Trophoblast cell (in vitro differentiated cells and primary cell): ENCODE data around the gene PALLD.
A peak's percentile ranks its signal among the peaks of the same experiment; 100 is the strongest.

Experiments
- DNase-seq, 2 donors: peaks; one replicate each; pipeline ENCODE4 v3.0.0-alpha.2; 2016
- H2AFZ ChIP-seq: 2 replicates; pipeline ENCODE4 v1.6.1; 2013; ENCODE audit warnings: low read length, moderate library complexity, mild to moderate bottlenecking; ENCODE audit not compliant: insufficient read depth, poor library complexity
- H2AK5ac ChIP-seq: 2 replicates; pipeline ENCODE4 v1.6.1; 2013; ENCODE audit warnings: mild to moderate bottlenecking, low read length
- H2BK120ac ChIP-seq: 2 replicates; pipeline ENCODE4 v1.6.1; 2013; ENCODE audit warnings: low read length, mild to moderate bottlenecking, moderate library complexity; ENCODE audit not compliant: insufficient read depth, poor library complexity
- H2BK12ac ChIP-seq: 2 replicates; pipeline ENCODE4 v1.6.1; 2013; ENCODE audit warnings: mild to moderate bottlenecking, low read length, moderate library complexity
- H2BK5ac ChIP-seq: 2 replicates; pipeline ENCODE4 v1.6.1; 2013; ENCODE audit warnings: low read length, low read depth, moderate library complexity, mild to moderate bottlenecking; ENCODE audit not compliant: poor library complexity
- H3K14ac ChIP-seq: 2 replicates; pipeline ENCODE4 v1.6.1; 2013; ENCODE audit warnings: mild to moderate bottlenecking, low read length
- H3K18ac ChIP-seq: 2 replicates; pipeline ENCODE4 v1.6.1; 2013; ENCODE audit warnings: mild to moderate bottlenecking, low read length
- H3K23ac ChIP-seq: 2 replicates; pipeline ENCODE4 v1.6.1; 2013; ENCODE audit warnings: low read length
- H3K27ac ChIP-seq: 2 replicates; pipeline ENCODE4 v1.5.1; 2013; ENCODE audit warnings: low read depth, mild to moderate bottlenecking, inconsistent platforms, low read length, moderate library complexity
- H3K27me3 ChIP-seq: 2 replicates; pipeline ENCODE4 v1.6.1; 2013; ENCODE audit warnings: inconsistent platforms, mild to moderate bottlenecking, low read length, moderate library complexity; ENCODE audit not compliant: insufficient read depth
- H3K36me3 ChIP-seq, 2 experiments: 1 replicate in 1 of 2; 2 replicates in 1 of 2; pipeline ENCODE4 v1.6.1; 2013; ENCODE audit warnings: low read length in 2 of 2, mild to moderate bottlenecking in 2 of 2, moderate library complexity in 1 of 2; ENCODE audit not compliant: insufficient read depth in 2 of 2, control insufficient read depth in 1 of 2
- H3K4ac ChIP-seq: 2 replicates; pipeline ENCODE4 v1.6.1; 2013; ENCODE audit warnings: low read depth, mild to moderate bottlenecking, low read length, moderate library complexity
- H3K4me1 ChIP-seq, 2 experiments: 1 replicate in 1 of 2; 2 replicates in 1 of 2; pipeline ENCODE4 v1.6.1; 2013; ENCODE audit warnings: low read length in 2 of 2, mild to moderate bottlenecking in 2 of 2, moderate library complexity in 1 of 2; ENCODE audit not compliant: insufficient read depth in 2 of 2, control insufficient read depth in 1 of 2
- H3K4me2 ChIP-seq: 2 replicates; pipeline ENCODE4 v1.6.1; 2013; ENCODE audit warnings: inconsistent platforms, mild to moderate bottlenecking, low read length, moderate library complexity
- H3K4me3 ChIP-seq: 2 replicates; pipeline ENCODE4 v1.5.1; 2013; ENCODE audit warnings: mild to moderate bottlenecking, low read depth, low read length, inconsistent platforms
- H3K79me1 ChIP-seq: one replicate; pipeline ENCODE4 v1.6.1; 2013; ENCODE audit warnings: low read length
- H3K79me2 ChIP-seq: 2 replicates; pipeline ENCODE4 v1.6.1; 2013; ENCODE audit warnings: low read length, mild to moderate bottlenecking; ENCODE audit not compliant: control insufficient read depth, insufficient read depth, poor library complexity
- H3K9ac ChIP-seq: 2 replicates; pipeline ENCODE4 v1.6.1; 2013; ENCODE audit warnings: mild to moderate bottlenecking, low read length
- H3K9me3 ChIP-seq: 2 replicates; pipeline ENCODE4 v1.6.1; 2013; ENCODE audit warnings: low read depth, mild to moderate bottlenecking, control low read depth, inconsistent platforms, low read length; ENCODE audit not compliant: insufficient read depth
- H4K12ac ChIP-seq: 2 replicates; pipeline ENCODE4 v1.6.1; 2013; ENCODE audit warnings: low read depth, mild to moderate bottlenecking, low read length, moderate library complexity
- H4K8ac ChIP-seq: 2 replicates; pipeline ENCODE4 v1.6.1; 2013; ENCODE audit warnings: low read depth, mild to moderate bottlenecking, low read length, moderate library complexity
- H4K91ac ChIP-seq: one replicate; pipeline ENCODE4 v1.6.1; 2013; ENCODE audit warnings: low read depth, mild to moderate bottlenecking, low read length, moderate library complexity
- WGBS: extraction: QIAGEN DNeasy Blood & Tissue Kit; methylation state at CpG from one replicate; pipeline ENCODE4 v1.1.7; 2013; ENCODE audit warnings: missing lambda C conversion rate; ENCODE audit not compliant: insufficient read length, insufficient coverage; ENCODE audit errors: extremely low coverage; 5-methylcytosine and 5-hydroxymethylcytosine counted together

The PALLD gene

GRCh38 chr4:168712316-168712890, 215.6 kb downstream of the PALLD start:
- Histone ChIP-seq H3K36me3 (peaks cover 16 to 40% of the 10 kb centered on the region in 2 experiments), H3K9ac (no peak overlapping the region), H3K23ac (peak overlapping the region; percentile 50), H3K18ac (no peak overlapping the region), H4K12ac (no peak overlapping the region), H3K9me3 (no peaks in the 10 kb centered on the region), H2AFZ (no peak overlapping the region), H3K79me1 (no peaks in the 10 kb centered on the region), H3K4me3 (no peak overlapping the region), H4K91ac (no peak overlapping the region), H2AK5ac (no peak overlapping the region), H3K27ac (no peak overlapping the region), H2BK5ac (no peak overlapping the region), H2BK120ac (no peak overlapping the region), H4K8ac (no peak overlapping the region), H2BK12ac (no peak overlapping the region), H3K4me2 (no peak overlapping the region), H3K27me3 (no peaks in the 10 kb centered on the region), H3K4me1 (no peaks in the 10 kb centered on the region), H3K4ac (no peak overlapping the region), H3K14ac (no peak overlapping the region), H3K79me2 (no peaks in the 10 kb centered on the region)
- WGBS: no CpG with 5 or more reads among the region's 4 CpGs
- no peak for DNase-seq

- Histone ChIP-seq H3K4ac (no peak overlapping the region), H2AK5ac (no peak overlapping the region), H4K12ac (no peak overlapping the region), H3K18ac (no peak overlapping the region), H3K4me3 (no peak overlapping the region), H3K23ac (no peak overlapping the region), H3K27ac (no peak overlapping the region), H3K14ac (no peak overlapping the region), H2AFZ (no peak overlapping the region), H3K79me2 (no peaks in the 10 kb centered on the region), H4K91ac (no peak overlapping the region), H2BK12ac (no peak overlapping the region), H3K9ac (no peak overlapping the region), H3K79me1 (no peaks in the 10 kb centered on the region), H3K27me3 (no peaks in the 10 kb centered on the region), H3K36me3 (peaks cover 15 to 40% of the 10 kb centered on the region in 2 experiments), H2BK120ac (no peak overlapping the region), H2BK5ac (no peak overlapping the region), H3K9me3 (no peaks in the 10 kb centered on the region), H3K4me2 (no peak overlapping the region), H3K4me1 (no peaks in the 10 kb centered on the region), H4K8ac (no peak overlapping the region)
- WGBS: no CpG with 5 or more reads among the region's 2 CpGs
- no peak for DNase-seq
Measured at GRCh38 chr4:168713253-168713652, 216.4 kb downstream of the PALLD start.

GRCh38 chr4:168715896-168716295, 219.0 kb downstream of the PALLD start:
- Histone ChIP-seq H2BK12ac (no peak overlapping the region), H3K4me3 (no peak overlapping the region), H3K9ac (no peak overlapping the region), H2BK120ac (no peak overlapping the region), H3K4me1 (no peaks in the 10 kb centered on the region), H3K14ac (no peak overlapping the region), H3K27ac (no peak overlapping the region), H2AFZ (no peak overlapping the region), H3K23ac (no peak overlapping the region), H3K27me3 (no peaks in the 10 kb centered on the region), H4K91ac (no peak overlapping the region), H3K36me3 (peaks cover 13 to 37% of the 10 kb centered on the region in 2 experiments), H3K4ac (no peak overlapping the region), H3K18ac (no peak overlapping the region), H3K9me3 (no peaks in the 10 kb centered on the region), H3K79me1 (no peaks in the 10 kb centered on the region), H4K12ac (no peak overlapping the region), H2AK5ac (no peak overlapping the region), H3K79me2 (no peaks in the 10 kb centered on the region), H2BK5ac (no peak overlapping the region), H3K4me2 (no peak overlapping the region), H4K8ac (no peak overlapping the region)
- no peak for DNase-seq
- WGBS: no CpG with 5 or more reads among the region's 7 CpGs

- H2BK12ac ChIP-seq: no peak overlapping the region
- H4K91ac ChIP-seq: no peak overlapping the region
- no peak overlapping the region for H2AFZ ChIP-seq
- no peaks in the 10 kb centered on the region for H3K79me2 ChIP-seq
- no peaks in the 10 kb centered on the region for H3K27me3 ChIP-seq
- WGBS: 100% methylated on average over 2 of the region's 3 CpGs
- H3K4ac ChIP-seq: no peak overlapping the region
- no peak overlapping the region for H3K4me3 ChIP-seq
- no peaks in the 10 kb centered on the region for H3K79me1 ChIP-seq
- no peak for DNase-seq
- H4K12ac ChIP-seq: no peak overlapping the region
- H4K8ac ChIP-seq: no peak overlapping the region
- H3K36me3 ChIP-seq: peaks cover 12 to 30% of the 10 kb centered on the region in 2 experiments
- H3K27ac ChIP-seq: no peak overlapping the region
- no peak overlapping the region for H3K23ac ChIP-seq
- H2AK5ac ChIP-seq: no peak overlapping the region
- H2BK5ac ChIP-seq: no peak overlapping the region
- H3K4me2 ChIP-seq: no peak overlapping the region
- H3K14ac ChIP-seq: no peak overlapping the region
- H3K9ac ChIP-seq: no peak overlapping the region
- H3K9me3 ChIP-seq: no peaks in the 10 kb centered on the region
- H3K18ac ChIP-seq: no peak overlapping the region
- H3K4me1 ChIP-seq: no peaks in the 10 kb centered on the region
- no peak overlapping the region for H2BK120ac ChIP-seq
Measured at GRCh38 chr4:168716406-168717129, 219.7 kb downstream of the PALLD start.
